HG03378 (cell line): Measurements from ENCODE around the gene TH.

Experiments
- ATAC-seq: cut with Tn5 transposase; IDR thresholded peaks from one replicate; pipeline ENCODE4 v1.9.1; 2021; ENCODE audit warnings: mild to moderate bottlenecking, moderate library complexity; ENCODE audit not compliant: unreplicated experiment

Gene TH

GRCh38 chr11:2163428-2163978 is 8.1 kb downstream of the TH start:
- ATAC-seq: no peak

DNA sequence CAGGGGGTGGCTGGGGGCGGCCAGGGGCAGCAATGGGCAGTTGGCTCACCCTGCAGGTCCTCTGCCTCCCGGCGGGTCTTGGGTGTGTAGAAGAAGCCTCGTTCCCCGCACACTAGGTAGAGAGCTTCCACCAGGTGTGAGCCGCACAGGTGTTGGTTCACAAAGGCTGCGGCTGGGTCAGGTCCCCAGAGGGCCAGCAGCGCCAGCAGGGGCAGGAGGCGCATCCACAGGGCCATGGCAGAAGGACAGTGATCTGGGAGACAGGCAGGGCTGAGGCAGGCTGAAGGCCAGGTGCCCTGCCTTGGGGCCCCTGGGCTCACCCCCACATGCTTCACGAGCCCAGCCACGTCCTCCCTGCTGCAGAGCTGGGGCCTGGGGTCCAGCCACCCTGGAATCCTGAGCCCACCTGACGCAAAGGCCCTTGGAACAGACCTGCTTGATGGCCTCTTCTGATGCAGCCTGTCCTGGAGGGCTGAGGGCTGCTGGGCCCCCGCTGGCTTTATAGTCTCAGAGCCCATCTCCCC is 10.8 kb downstream of the TH start, which contains the start of gene INS:
TSS of gene INS (minus strand) at position 474 of the 524 bp plus-strand sequence. CDS start at position 236, 238 bp downstream.
- ATAC-seq: no peak

DNA sequence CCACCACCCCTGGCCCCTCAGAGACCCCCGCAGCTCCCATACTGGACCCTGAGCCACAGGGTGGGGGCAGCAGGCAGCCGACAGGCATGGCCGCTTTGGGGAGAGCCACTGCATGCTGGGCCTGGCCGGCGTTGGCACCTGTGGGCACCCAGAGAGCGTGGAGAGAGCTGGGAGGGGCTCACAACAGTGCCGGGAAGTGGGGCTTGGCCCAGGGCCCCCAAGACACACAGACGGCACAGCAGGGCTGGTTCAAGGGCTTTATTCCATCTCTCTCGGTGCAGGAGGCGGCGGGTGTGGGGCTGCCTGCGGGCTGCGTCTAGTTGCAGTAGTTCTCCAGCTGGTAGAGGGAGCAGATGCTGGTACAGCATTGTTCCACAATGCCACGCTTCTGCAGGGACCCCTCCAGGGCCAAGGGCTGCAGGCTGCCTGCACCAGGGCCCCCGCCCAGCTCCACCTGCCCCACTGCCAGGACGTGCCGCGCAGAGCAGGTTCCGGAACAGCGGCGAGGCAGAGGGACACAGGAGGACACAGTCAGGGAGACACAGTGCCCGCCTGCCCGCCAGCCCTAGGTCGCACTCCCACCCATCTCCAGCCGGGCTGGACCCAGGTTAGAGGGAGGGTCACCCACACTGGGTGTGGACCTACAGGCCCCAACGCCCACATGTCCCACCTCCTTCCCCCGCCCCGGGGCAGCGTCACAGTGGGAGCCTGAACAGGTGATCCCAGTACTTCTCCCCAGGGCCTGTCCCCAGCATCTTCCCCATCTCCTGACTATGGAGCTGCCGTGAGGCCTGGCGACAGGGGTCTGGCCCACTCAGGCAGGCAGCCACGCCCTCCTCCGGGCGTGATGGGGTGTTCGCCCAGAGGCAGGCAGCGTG is 11.8 kb downstream of the TH start:
- ATAC-seq: no peak

GRCh38 chr11:2158966-2159365 is 12.6 kb downstream of the TH start:
- ATAC-seq: no peak

- no peak for ATAC-seq
These were observed 13.3 kb downstream of the TH start for GRCh38 chr11:2158296-2158737.

DNA sequence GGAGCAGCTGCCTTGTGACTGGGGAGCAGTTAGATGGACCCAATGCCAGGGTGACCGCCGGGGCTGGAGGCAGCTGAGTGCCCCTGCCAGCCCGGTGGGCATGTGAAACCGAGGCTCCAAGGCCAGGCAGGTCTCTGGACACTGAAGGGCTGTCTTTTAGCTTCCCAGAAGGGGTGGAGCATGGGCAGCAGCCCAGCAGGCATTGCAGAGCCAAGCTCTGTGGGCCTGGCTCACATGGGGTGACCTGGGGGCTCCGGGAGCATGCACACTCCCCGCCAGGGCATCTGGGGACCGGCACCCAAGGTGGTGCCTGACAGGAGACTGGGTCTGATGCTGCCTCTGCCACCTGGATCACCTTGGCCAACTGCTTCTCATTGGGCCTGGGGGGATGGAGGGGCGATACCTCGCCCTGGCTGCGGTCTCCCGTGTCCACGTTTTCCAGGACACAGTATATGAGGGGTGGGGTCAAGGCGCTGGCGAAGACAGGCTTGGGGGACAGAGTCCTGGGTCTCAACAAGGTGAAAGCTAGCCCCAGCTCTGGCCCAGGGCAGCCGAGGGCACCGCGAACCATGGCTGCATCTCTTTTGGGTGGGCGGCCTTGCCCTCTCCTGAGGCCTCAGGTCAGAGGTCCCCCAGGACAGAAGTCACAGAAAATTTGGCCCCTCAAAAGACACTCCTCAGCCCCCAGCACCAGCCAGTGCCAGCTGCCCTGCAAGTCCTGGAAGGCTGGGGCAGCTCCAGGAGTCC is 14.1 kb downstream of the TH start:
- ATAC-seq: no peak

GRCh38 chr11:2156416-2157182 is 15.0 kb downstream of the TH start:
- ATAC-seq: no peak

DNA sequence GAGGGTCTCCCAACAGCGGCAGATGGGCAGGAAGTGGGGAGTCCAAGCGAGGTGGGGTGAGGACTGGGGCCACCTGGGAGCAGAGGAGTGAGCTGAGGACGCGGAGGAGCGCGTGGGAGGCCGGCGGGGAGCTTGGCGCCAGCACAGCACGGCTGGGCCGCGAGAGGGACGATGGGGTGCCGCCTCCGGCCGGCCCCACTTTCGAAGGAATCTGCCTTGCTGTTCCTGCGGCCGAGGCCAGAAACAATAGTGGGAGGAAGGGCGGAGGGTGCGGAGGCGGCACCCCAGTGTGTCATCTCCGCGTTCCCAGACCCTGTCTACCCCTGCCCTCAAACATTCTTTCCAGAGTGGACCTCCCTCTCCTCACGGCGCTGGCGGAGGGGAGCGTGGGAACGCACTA is 16.1 kb downstream of the TH start:
- ATAC-seq: no peak

DNA sequence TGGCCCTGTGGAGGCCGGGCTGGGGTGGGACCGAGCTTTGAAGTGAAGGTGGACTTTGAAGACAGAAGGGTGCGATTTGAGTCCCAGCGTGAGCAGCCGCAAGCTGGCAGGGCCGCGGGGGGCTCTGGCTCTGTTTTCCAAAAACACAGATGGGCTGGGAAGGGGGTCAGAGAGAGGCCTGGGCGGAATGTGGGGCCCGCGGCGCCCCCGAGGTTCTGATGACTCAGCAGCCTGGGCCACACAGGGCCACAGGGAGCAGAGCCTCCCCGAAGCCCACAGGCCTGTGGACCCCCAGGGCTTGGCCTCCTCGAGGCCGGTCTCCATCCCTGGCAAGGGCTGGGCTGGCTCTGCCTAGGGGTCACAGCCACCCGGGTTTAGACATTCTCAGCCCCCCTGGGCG is 16.7 kb downstream of the TH start:
- ATAC-seq: no peak

DNA sequence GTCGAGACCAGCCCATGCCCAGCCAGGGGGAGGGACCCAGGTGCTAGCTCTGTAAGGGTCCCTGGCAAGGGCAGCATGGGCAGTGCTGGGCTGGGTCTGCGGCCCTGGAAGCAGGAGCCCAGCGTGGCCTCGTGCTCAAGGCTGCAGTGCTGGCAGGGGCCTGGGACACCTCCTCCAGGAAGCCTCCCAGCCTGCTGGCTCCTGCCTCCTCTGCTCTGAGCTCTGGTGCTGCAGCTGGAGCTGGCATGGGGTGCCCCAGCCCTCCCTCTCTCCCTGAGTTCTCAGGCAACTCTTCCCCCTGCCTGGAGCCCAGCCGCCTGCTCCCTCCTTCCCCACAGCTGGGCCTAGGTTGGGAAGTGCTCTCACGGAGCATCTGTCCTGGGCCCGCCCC is 17.4 kb downstream of the TH start:
- ATAC-seq: no peak

DNA sequence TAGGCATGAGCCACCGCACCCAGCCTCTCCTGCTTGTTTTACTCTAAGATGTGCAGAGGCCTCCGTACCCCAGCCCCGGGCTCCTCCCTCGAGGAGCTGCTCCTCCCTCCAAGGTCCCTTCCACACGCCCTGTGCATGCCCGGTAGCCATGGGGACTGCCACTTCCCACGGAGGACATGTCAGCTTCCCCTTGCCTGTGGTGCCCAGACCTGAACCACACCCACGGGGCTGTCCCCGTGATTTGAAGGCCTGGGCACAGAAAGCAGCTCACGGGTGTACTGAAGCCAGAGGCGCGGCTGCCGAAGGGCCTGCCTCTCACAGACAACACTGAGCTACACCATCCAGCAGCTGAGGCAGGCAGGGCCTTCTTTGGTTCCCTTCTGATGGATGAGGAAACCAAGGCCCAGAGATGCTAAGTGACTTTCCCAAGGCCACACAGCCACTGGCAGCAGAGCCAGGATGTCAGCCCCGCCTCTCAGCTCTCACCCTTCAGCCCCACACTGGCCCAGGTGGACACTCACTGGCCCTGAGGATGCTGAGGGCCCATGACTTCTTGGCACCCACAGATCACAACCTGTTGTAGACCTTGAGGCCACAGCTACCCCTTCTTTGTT is 17.9 kb downstream of the TH start:
- ATAC-seq: no peak

DNA sequence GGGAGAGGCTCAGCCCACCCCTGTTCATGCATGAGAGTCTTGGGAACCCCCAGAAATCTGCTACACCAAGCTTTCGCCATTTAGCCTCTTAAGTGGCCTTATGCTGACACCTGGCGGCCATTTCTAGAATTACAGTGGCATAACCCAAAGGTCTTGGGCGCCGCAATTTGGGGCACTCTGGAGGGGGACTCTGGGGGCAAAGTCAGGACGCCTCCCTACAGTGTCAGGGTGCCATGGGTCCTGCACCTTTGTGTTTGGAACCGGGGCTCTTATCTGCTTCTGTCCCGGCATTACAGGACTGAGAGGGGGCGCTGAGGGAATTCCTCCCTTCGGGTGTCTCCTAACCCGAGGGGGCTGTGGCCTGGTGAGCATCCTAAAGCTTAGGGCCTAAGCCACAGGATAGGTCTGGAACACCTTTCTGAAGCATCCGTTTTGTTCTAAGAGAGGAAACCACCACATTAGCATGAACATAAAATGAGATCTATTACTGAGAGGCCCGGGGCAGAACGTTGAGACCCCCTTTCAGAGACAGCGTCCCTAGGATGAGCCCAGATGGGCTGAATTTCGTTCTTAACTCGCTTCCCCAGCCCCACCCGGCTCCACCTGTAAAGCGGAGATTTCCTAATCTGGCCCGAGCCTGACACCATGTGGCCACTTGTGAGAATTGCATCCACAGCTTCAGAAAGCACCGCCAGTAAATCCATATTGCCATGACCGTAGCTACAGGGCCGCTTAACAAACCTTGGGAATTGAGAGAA is 19.9 kb downstream of the TH start:
- ATAC-seq: no peak

DNA sequence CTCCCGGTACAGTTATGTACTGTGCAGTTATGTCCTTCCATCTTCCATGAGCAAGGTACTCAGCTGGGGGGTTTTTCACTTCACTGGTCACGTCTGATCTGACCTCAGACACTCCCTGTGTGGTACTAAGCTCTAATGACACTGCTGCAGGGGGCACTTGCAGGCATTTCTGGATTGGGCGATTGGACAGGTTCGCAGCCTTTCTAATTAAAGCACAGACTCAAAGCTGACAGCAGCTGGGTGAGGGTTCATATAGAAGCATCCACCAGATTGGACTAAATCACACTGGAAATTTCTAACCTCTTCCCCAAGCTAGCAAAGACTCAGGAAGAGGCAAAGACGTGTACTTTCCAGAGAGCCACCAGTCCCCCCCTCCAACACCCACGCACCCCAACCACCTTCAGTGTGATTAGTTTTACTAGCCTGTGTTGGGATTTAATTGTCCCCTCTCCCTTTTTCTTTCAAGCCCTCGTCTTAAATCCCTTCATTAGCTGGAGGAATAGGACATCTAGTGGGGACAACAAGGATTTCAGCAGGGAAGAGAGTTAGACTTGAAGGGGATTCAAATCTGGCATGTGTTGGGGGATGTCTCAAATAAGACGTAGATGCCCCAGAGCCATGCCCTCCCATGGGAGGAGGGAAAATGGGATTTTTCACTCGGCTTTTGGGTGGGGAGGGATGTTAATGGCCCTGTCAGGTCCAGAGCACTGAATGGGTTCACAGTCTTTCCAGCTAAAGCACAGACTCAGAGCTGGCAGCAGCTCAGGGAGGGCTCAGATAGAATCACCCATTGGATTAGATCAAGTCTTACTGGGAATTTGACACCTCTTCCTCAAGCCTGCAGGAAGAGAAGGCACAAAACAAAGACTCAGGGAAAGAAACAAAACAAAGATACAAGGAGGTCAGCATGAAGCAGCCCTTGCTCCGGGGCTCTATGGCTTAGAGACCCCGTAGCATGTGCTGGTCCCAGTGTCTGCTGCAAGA is 21.5 kb downstream of the TH start:
- ATAC-seq: no peak

GRCh38 chr11:2149460-2149859 is 22.2 kb downstream of the TH start:
- ATAC-seq: no peak

DNA sequence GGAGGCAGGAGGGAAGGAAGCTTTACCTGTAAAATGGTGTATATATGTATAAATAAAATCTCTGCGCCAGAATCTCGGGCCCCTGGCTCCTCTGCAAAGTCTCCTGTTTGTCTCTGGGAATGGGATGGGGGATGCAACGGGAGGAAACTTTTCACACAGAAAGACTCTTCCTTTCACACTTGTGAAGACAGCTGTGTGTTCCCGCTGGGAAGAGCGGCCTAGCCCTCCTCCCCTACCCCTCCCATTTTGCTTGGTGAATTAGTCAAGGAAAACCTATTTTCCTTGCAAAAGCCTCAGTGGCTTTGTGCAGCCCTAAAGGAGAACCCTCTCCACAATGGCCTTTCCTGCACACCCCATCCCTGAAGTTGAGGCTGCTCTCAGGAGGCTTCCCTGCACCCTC is 23.0 kb downstream of the TH start:
- no peak for ATAC-seq

GRCh38 chr11:2147391-2147790 is 24.2 kb downstream of the TH start:
- no peak for ATAC-seq

DNA sequence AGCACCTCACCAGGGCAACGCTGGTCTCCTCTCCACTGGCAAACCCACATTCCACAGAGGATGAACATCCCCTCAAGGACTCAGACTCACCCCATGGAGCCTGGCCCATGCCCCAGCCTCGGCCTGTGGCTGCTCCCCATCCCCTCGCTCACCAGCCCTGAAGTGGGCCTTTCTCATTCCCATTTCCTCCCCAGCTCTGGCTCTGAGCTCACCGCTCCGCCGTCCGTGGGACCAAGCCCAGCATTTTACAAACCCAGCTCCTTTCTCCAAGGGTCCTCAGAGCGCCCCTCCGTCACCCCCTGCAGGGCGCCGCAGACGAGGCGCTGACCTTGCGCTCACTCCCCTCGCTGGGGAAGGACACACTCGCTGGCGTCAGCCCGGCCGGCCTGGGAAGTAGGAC is 25.6 kb downstream of the TH start:
- no peak for ATAC-seq

- ATAC-seq: no peak
These were observed 26.9 kb downstream of the TH start for GRCh38 chr11:2144544-2145248.
